ENCODE data around the gene SOS2.
A peak's percentile ranks its signal among the peaks of the same experiment; 100 is the strongest.
"Not testable (repeated sequence)": the region's sequence is repeated elsewhere in the genome, so short reads cannot be mapped to it uniquely, and the experiment has no call there.

The SOS2 gene

GRCh38 chr14:50086321-50086711 lies 145.1 kb downstream of the SOS2 start:
- no peak for DNase-seq (ENCODE audit: low read depth in 4 of 4, low spot score in 1 of 4)

- peak in 1 of 4 experiments; percentile 36 for DNase-seq (ENCODE audit: low read depth in 4 of 4, low spot score in 1 of 4)
Measured at GRCh38 chr14:50085570-50086320, 145.6 kb downstream of the SOS2 start.

GRCh38 chr14:50084666-50085065 lies 146.7 kb downstream of the SOS2 start:
- DNase-seq (ENCODE audit: low read depth in 4 of 4, low spot score in 1 of 4): no peak

GRCh38 chr14:50083467-50084337 lies 147.7 kb downstream of the SOS2 start:
- peak in 2 of 4 experiments; percentile 42 to 57 for DNase-seq (ENCODE audit: low read depth in 4 of 4, low spot score in 1 of 4)

- peak; percentile 52 to 79 (median 73) for DNase-seq (ENCODE audit: low read depth in 4 of 4, low spot score in 1 of 4)
Measured at GRCh38 chr14:50082784-50083466, 148.5 kb downstream of the SOS2 start.

- DNase-seq (ENCODE audit: low read depth in 4 of 4, low spot score in 1 of 4): peak in 1 of 4 experiments; percentile 19
Measured at GRCh38 chr14:50082308-50082742, 149.1 kb downstream of the SOS2 start.

GRCh38 chr14:50079103-50079502 lies 152.3 kb downstream of the SOS2 start:
- DNase-seq (ENCODE audit: low read depth in 4 of 4, low spot score in 1 of 4): not testable (repeated sequence)

GRCh38 chr14:50073663-50074062 lies 157.7 kb downstream of the SOS2 start:
- not testable (repeated sequence) for DNase-seq (ENCODE audit: low read depth in 4 of 4, low spot score in 1 of 4)

- no peak for DNase-seq (ENCODE audit: low read depth in 4 of 4, low spot score in 1 of 4)
Measured at GRCh38 chr14:50072395-50072794, 159.0 kb downstream of the SOS2 start.

- no peak for DNase-seq (ENCODE audit: low read depth in 4 of 4, low spot score in 1 of 4)
Measured at GRCh38 chr14:50070840-50071548, 160.4 kb downstream of the SOS2 start.

GRCh38 chr14:50070230-50070629 lies 161.1 kb downstream of the SOS2 start:
- no peak for DNase-seq (ENCODE audit: low read depth in 4 of 4, low spot score in 1 of 4)

GRCh38 chr14:50069325-50069724 lies 162.1 kb downstream of the SOS2 start:
- no peak for DNase-seq (ENCODE audit: low read depth in 4 of 4, low spot score in 1 of 4)

- DNase-seq (ENCODE audit: low read depth in 4 of 4, low spot score in 1 of 4): no peak
Measured at GRCh38 chr14:50068496-50068895, 162.9 kb downstream of the SOS2 start.

GRCh38 chr14:50067723-50068495 lies 163.5 kb downstream of the SOS2 start:
- no peak for DNase-seq (ENCODE audit: low read depth in 4 of 4, low spot score in 1 of 4)
